ENCODE measurements around the gene CPOX. TPM values are rescaled to one million over a fixed set of nuclear protein-coding genes. Genes with fewer than 3 reads are reported as not detected.

The CPOX gene
- total and polyA plus RNA-seq, 2 of the 8 experiments (the other 6 are each of a cell fraction or from before 2014, with no cell fraction given) = 17.4 to 27.0 TPM

DNA sequence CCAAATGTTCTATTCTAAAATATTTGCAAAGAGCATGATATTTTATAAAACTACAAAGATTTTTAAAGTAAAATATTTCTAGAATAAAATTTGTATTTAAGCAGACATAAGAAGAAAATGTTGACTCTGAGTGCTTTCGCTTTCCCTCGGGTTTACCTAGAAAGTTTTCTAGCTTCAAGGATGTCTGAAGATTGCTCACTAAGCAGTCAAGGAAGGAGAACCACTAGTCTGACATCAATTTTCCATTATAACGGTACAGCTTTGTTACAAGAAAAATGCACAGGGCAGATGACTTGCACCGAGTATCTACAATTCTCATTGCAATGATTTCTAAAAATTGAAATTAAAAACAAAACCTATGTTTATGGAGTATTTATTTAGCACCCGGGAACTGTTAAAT is 47.5 kb downstream of the CPOX start (continued):
- TF ChIP-seq CHD7 (IDR thresholded peaks at IDR 0.05; ENCODE audit: insufficient replicate concordance, low read length) (no peak), RNF2 (IDR thresholded peaks at IDR 0.05; ENCODE audit: borderline replicate concordance, low read depth, low read length, missing control alignments, poor library complexity, severe bottlenecking) (no peak), FOSL1 (IDR thresholded peaks at IDR 0.05; ENCODE audit: insufficient read depth, low read depth, low read length) (no peak), EGR1 (IDR thresholded peaks at IDR 0.05; ENCODE audit: borderline replicate concordance, low read depth, low read length) (no peak), TEAD4 (IDR thresholded peaks at IDR 0.05; ENCODE audit: low read depth, low read length) (no peak), BRCA1 (IDR thresholded peaks at IDR 0.05; ENCODE audit: low read depth, low read length) (no peak), HDAC6 (IDR thresholded peaks at IDR 0.05; ENCODE audit: low read depth, low read length) (no peak)
- TF ChIP-seq, protein P1, sequence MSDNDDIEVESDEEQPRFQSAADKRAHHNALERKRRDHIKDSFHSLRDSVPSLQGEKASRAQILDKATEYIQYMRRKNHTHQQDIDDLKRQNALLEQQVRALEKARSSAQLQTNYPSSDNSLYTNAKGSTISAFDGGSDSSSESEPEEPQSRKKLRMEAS (IDR thresholded peaks at IDR 0.05) = no peak
